HG03442 (cell line): ENCODE results near the gene KLHL17.
"Not testable (repeated sequence)": the region's sequence is repeated elsewhere in the genome, so short reads cannot be mapped to it uniquely, and the experiment has no call there.

ENCODE experiments used
- ATAC-seq: cut with Tn5 transposase; IDR thresholded peaks from one replicate; pipeline ENCODE4 v1.9.1; 2021; ENCODE audit warnings: mild to moderate bottlenecking, moderate library complexity; ENCODE audit not compliant: unreplicated experiment

Gene KLHL17

GRCh38 chr1:978835-979743, 18.7 kb downstream of the KLHL17 start:
- no peak for ATAC-seq

- no peak for ATAC-seq
Observed at GRCh38 chr1:979744-980072, 19.3 kb downstream of the KLHL17 start.

GRCh38 chr1:980137-980571, 19.8 kb downstream of the KLHL17 start:
- ATAC-seq = no peak

- ATAC-seq = no peak
Observed at GRCh38 chr1:980602-981395, 20.4 kb downstream of the KLHL17 start.

- ATAC-seq = no peak
Observed at GRCh38 chr1:981491-981954, 21.1 kb downstream of the KLHL17 start.

GRCh38 chr1:981955-982558, 21.7 kb downstream of the KLHL17 start, which contains the start of gene PERM1:
Gene PERM1 (minus strand): TSS chr1:982093. CDS start chr1:981029, 1,064 bp downstream.
- ATAC-seq = no peak

- ATAC-seq = no peak
Observed at GRCh38 chr1:982765-983436, 22.5 kb downstream of the KLHL17 start.

GRCh38 chr1:983798-984475, 23.6 kb downstream of the KLHL17 start:
- ATAC-seq = peak; percentile 45

- ATAC-seq = no peak
Observed at GRCh38 chr1:984476-984814, 24.1 kb downstream of the KLHL17 start.

GRCh38 chr1:985126-985525, 24.7 kb downstream of the KLHL17 start:
- ATAC-seq = no peak

GRCh38 chr1:988061-988460, 27.7 kb downstream of the KLHL17 start:
- ATAC-seq = not testable (repeated sequence)

GRCh38 chr1:991275-991674, 30.9 kb downstream of the KLHL17 start:
- ATAC-seq = not testable (repeated sequence)

GRCh38 chr1:991895-992294, 31.5 kb downstream of the KLHL17 start:
- no peak for ATAC-seq

GRCh38 chr1:992362-992761, 32.0 kb downstream of the KLHL17 start:
- ATAC-seq = no peak

GRCh38 chr1:993379-993995, 33.1 kb downstream of the KLHL17 start:
- no peak for ATAC-seq

- ATAC-seq = not testable (repeated sequence)
Observed at GRCh38 chr1:994546-994945, 34.2 kb downstream of the KLHL17 start.

GRCh38 chr1:995665-996633, 35.6 kb downstream of the KLHL17 start:
- no peak for ATAC-seq

GRCh38 chr1:996851-997712, 36.7 kb downstream of the KLHL17 start:
- no peak for ATAC-seq
